RWPE2 (cell line): Measurements from ENCODE around the gene TAF3.

ENCODE experiments used
- ATAC-seq: fragments of 200-7000 bp; cut with Tn5 transposase; 3 replicates; pipeline ENCODE4 v1.9.1; 2021; ENCODE audit warnings: low read depth
- DNase-seq: peaks from one replicate; pipeline ENCODE4 v3.0.0-alpha.2; 2020; ENCODE audit warnings: low spot score
- H3K27ac ChIP-seq: fragments of 450-650 bp; 2 replicates; pipeline ENCODE4 v1.5.1; 2017; ENCODE audit warnings: mild to moderate bottlenecking; ENCODE audit not compliant: poor library complexity, severe bottlenecking
- H3K27me3 ChIP-seq: fragments of 250-450 bp; sonication (Bioruptor Pico); 2 replicates; pipeline ENCODE4 v1.5.1; 2021; ENCODE audit warnings: mild to moderate bottlenecking, moderate library complexity; ENCODE audit not compliant: insufficient read depth, poor library complexity, severe bottlenecking
- H3K36me3 ChIP-seq: fragments of 250-450 bp; sonication (Bioruptor Pico); 2 replicates; pipeline ENCODE4 v1.5.1; 2020; ENCODE audit warnings: low read depth, mild to moderate bottlenecking, moderate library complexity
- H3K4me1 ChIP-seq: fragments of 250-450 bp; sonication (Bioruptor Pico); 2 replicates; pipeline ENCODE4 v1.5.1; 2021; ENCODE audit warnings: mild to moderate bottlenecking, moderate library complexity; ENCODE audit not compliant: insufficient read depth, poor library complexity, severe bottlenecking
- H3K4me3 ChIP-seq: fragments of 250-450 bp; sonication (Bioruptor Pico); 2 replicates; pipeline ENCODE4 v1.5.1; 2021; ENCODE audit warnings: mild to moderate bottlenecking, moderate library complexity; ENCODE audit not compliant: severe bottlenecking
- H3K9me3 ChIP-seq: fragments of 250-450 bp; sonication (Bioruptor Pico); 2 replicates; pipeline ENCODE4 v1.5.1; 2021; ENCODE audit warnings: mild to moderate bottlenecking, moderate library complexity; ENCODE audit not compliant: severe bottlenecking
- CTCF ChIP-seq: fragments of 450-650 bp; IDR thresholded peaks from one replicate; pipeline ENCODE4 v1.5.1; 2017; ENCODE audit warnings: mild to moderate bottlenecking, moderate library complexity; ENCODE audit not compliant: poor library complexity, severe bottlenecking

Gene TAF3

GRCh38 chr10:7988989-7989388, 170.7 kb downstream of the TAF3 start:
- Histone ChIP-seq H3K36me3 (no peaks in the 10 kb centered on the region), H3K9me3 (no peaks in the 10 kb centered on the region), H3K27ac (no peak overlapping the region), H3K4me1 (no peaks in the 10 kb centered on the region), H3K4me3 (no peak overlapping the region), H3K27me3 (no peaks in the 10 kb centered on the region)
- DNase-seq, result no peak
- no peak for TF ChIP-seq CTCF
- ATAC-seq, result no peak

- no peak overlapping the region for H3K4me3 ChIP-seq
- no peaks in the 10 kb centered on the region for H3K4me1 ChIP-seq
- DNase-seq (no peak), ATAC-seq (no peak)
- no peaks in the 10 kb centered on the region for H3K27me3 ChIP-seq
- H3K36me3 ChIP-seq, result no peaks in the 10 kb centered on the region
- no peak overlapping the region for H3K27ac ChIP-seq
- TF ChIP-seq CTCF, result no peak
- H3K9me3 ChIP-seq, result no peaks in the 10 kb centered on the region
Observed at GRCh38 chr10:7998831-7999230, 180.5 kb downstream of the TAF3 start.

- H3K9me3 ChIP-seq, result peaks cover 3% of the 10 kb centered on the region
Observed at GRCh38 chr10:8004469-8005000, 186.2 kb downstream of the TAF3 start.

GRCh38 chr10:8006274-8006999, 188.1 kb downstream of the TAF3 start:
- Histone ChIP-seq H3K36me3 (no peaks in the 10 kb centered on the region; the same call in 1 of the 2 replicates), H3K27ac (no peak overlapping the region), H3K4me3 (no peak overlapping the region), H3K9me3 (peaks cover 3% of the 10 kb centered on the region), H3K27me3 (no peaks in the 10 kb centered on the region), H3K4me1 (no peaks in the 10 kb centered on the region)
- ATAC-seq (no peak), DNase-seq (no peak)
- no peak for TF ChIP-seq CTCF

More at GRCh38 chr10:8004469-8005000, 186.2 kb downstream of the TAF3 start:
- no peaks in the 10 kb centered on the region for H3K4me1 ChIP-seq
- H3K27me3 ChIP-seq, result no peaks in the 10 kb centered on the region
- no peak for TF ChIP-seq CTCF
- DNase-seq, result no peak
- no peak for ATAC-seq
- H3K4me3 ChIP-seq, result no peak overlapping the region
- no peaks in the 10 kb centered on the region for H3K36me3 ChIP-seq
- no peak overlapping the region for H3K27ac ChIP-seq

GRCh38 chr10:8009031-8009430, 190.7 kb downstream of the TAF3 start:
- TF ChIP-seq CTCF, result no peak
- Histone ChIP-seq H3K36me3 (no peaks in the 10 kb centered on the region; the same call in none of the 2 replicates), H3K9me3 (peaks cover 3% of the 10 kb centered on the region), H3K4me3 (no peak overlapping the region), H3K27me3 (no peaks in the 10 kb centered on the region), H3K27ac (no peak overlapping the region), H3K4me1 (no peaks in the 10 kb centered on the region)
- no peak for ATAC-seq
- DNase-seq, result no peak
